HG02610 (cell line): Measurements from ENCODE around the gene PTPRO.

ENCODE experiments used
- ATAC-seq: cut with Tn5 transposase; IDR thresholded peaks from one replicate; pipeline ENCODE4 v1.9.1; 2021; ENCODE audit warnings: mild to moderate bottlenecking, moderate library complexity; ENCODE audit not compliant: unreplicated experiment

PTPRO gene

GRCh38 chr12:15634010-15634683, 311.8 kb downstream of the PTPRO start:
- no peak for ATAC-seq

- no peak for ATAC-seq
Measured at GRCh38 chr12:15636060-15636890, 314.0 kb downstream of the PTPRO start.

GRCh38 chr12:15638231-15638630, 315.9 kb downstream of the PTPRO start:
- no peak for ATAC-seq

GRCh38 chr12:15644700-15645099, 322.4 kb downstream of the PTPRO start:
- no peak for ATAC-seq

- ATAC-seq, result no peak
Measured at GRCh38 chr12:15646581-15646980, 324.3 kb downstream of the PTPRO start.
